Measurements from ENCODE around the gene TSPAN32.

- no peak for TF ChIP-seq EZH2 (IDR thresholded peaks at IDR 0.05; ENCODE audit: borderline replicate concordance, low read depth, low read length, poor library complexity, severe bottlenecking)
- TF ChIP-seq CTCF (conservative IDR thresholded peaks at IDR 0.05; ENCODE audit: low read depth, low read length), result no peak
Measured at GRCh38 chr11:2312232-2313042, 10.6 kb downstream of the TSPAN32 start.

All from A673 (cell line).